ENCODE data around the gene F11R.
"Not testable (repeated sequence)": the region's sequence is repeated elsewhere in the genome, so short reads cannot be mapped to it uniquely, and the experiment has no call there.

Gene F11R

DNA sequence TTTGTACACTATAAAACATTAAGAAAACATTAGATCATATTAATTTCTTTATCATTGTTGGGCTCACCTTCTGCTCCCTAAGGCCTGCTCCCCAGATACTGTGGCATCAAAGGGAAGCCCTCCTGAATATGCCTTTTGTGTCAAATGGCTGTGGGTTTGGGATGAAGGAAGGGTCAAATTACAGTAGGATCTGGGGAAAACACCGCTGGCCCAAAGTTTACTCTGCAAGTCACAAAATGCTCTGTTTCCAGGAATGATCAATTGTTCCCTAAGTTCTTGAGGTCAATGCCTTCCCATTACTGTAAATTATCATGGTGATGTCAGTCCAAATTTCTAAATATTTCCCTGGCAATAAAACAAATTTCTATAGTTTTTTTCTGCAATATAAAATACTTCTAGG is 59.5 kb downstream of the F11R start:
- no peak for DNase-seq

DNA sequence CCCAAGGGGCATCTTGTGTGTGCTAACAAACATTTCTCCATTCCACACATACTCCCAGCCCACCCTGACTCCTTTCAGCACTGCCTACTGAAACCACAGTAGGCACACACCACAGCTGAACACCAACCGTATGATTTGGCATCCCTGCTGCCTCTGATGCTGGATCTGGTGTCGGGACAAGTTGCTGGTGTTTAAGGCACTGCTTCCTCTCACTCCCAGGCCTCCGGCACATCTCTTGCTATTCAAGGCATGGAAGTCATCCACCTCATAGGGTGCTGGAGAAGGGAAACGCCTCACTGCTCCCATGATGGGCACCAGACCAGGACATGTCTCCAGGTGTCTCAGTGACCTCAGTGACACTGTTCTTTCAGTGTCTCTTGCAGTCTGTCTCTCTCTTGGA is 64.0 kb downstream of the F11R start:
- DNase-seq, result no peak

GRCh38 chr1:160954158-160955104 is 66.5 kb downstream of the F11R start, which contains the start of gene ITLN2:
ITLN2 (minus strand) TSS chr1:160954809; CDS start chr1:160954741, 68 bp downstream.
- DNase-seq, result peak; percentile 25

- no peak for DNase-seq
Measured at GRCh38 chr1:160953030-160953429, 67.9 kb downstream of the F11R start.

- DNase-seq, result no peak
Measured at GRCh38 chr1:160952129-160952510, 68.8 kb downstream of the F11R start.

DNA sequence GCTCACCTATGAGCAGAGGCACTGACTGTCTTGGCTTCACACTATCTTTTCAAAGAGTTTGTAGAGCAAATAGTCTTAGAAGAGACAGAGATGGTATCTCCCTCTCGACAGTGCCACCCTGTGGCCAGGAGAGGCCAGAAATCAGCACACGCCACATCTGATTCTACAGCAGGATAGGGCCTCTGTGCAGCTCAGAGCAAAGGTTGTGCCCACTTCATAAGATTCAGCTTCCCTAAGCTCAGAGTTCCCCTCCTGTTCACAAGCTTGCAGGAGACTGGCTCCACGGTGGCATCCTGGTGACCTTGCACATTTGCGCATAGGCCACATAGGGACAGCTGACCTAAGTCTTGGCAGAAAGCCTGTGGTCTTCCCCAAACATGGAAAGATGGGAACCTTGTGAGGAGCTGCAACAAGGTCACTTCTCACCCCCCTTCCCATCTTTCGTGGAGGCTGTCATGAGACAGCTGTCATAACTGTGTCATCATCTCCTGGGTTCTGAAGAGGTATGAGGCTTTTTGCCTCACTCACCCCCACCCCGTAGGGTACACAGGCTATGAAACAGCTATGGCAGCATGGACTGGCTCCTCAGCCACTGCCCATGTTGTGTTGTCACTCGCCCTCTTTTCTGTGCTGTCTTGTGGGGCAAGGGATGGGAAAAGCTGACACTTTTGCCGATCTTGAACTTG is 69.4 kb downstream of the F11R start:
- DNase-seq, result peak; percentile 35

- DNase-seq, result no peak
Measured at GRCh38 chr1:160950657-160951056, 70.3 kb downstream of the F11R start.

DNA sequence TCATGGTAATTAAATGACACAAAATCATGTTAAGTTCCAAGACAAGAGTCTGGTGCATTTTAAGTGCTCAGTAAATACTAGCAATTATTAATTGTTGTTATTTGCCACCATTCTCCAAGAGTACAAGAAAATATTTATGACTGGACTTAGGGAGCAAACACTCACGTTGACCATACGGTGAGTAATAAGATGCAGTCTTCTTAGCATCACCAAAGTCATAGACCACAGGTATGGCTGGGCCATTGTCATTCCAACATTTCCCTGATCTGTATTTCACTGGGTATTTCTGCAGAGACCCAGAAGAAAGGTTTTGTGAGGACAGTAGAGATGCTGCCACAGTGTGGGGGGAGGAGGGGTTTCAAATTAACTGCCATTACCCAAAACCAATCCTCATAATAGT is 71.1 kb downstream of the F11R start:
- no peak for DNase-seq

GRCh38 chr1:160949216-160949880 is 71.6 kb downstream of the F11R start:
- DNase-seq, result not testable (repeated sequence)

- DNase-seq, result not testable (repeated sequence)
Measured at GRCh38 chr1:160947174-160947759, 73.7 kb downstream of the F11R start.

DNA sequence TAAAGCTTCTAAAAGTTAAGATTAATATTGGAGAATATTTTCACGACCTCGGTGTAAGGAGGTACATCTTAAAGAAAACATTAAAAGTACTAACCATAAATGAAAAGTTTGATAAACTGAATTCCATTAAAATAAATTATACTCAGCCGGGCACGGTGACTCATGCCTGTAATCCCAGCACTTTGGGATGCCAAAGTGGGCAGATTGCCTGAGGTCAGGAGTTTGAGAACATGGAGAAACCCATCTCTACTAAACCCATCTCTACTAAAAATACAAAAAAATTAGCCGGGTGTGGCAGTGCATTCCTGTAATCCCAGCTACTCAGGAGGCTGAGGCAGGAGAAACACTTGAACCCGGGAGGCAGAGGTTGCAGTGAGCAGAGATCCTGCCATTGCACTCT is 75.1 kb downstream of the F11R start:
- not testable (repeated sequence) for DNase-seq

Measured in fibroblast of skin of back (primary cell).